IMR-90 (cell line): ENCODE results near the gene CPAMD8. TPM values are rescaled to one million over a fixed set of nuclear protein-coding genes. Genes with fewer than 3 reads are reported as not detected.

Source experiments
- ATAC-seq: fragments of 200-7000 bp; cut with Tn5 transposase; 2 replicates; pipeline ENCODE4 v1.9.1; 2020; ENCODE audit warnings: low read depth, mild to moderate bottlenecking, moderate library complexity
- BruUV-seq: library from RNA; stranded (reverse); fragments of 400-500 nt; replicated peaks from 2 replicates; lab custom pipeline; 2021; lab: Mats Ljungman, UMichigan
- CTCF ChIA-PET: fragments of 300-600 bp; formaldehyde crosslinking; extraction: SDS; loops from one replicate; lab custom pipeline; 2021; ENCODE audit warnings: antibody characterized with exemption; lab: Yijun Ruan, JAX
- POLR2A ChIA-PET: fragments of 300-600 bp; sonication (Branson Sonifier 250); formaldehyde crosslinking; loops from one replicate; lab custom pipeline; 2022; ENCODE audit warnings: antibody characterized with exemption; ENCODE audit not compliant: unreplicated experiment; lab: Charles Lee
- DNase-seq: peaks from one replicate; pipeline ENCODE4 v3.0.0; 2013
- H2AFZ ChIP-seq: replicated peaks from 2 replicates; pipeline ENCODE3; 2013; ENCODE audit warnings: low read length, mild to moderate bottlenecking; ENCODE audit not compliant: poor library complexity
- H2AK5ac ChIP-seq: 2 replicates; pipeline ENCODE4 v1.6.1; 2013; ENCODE audit warnings: low read depth, low read length, inconsistent platforms
- H2AK9ac ChIP-seq: replicated peaks from 2 replicates; pipeline ENCODE3; 2013; ENCODE audit warnings: mild to moderate bottlenecking, low read depth, low read length, moderate library complexity; ENCODE audit not compliant: poor library complexity
- H2BK120ac ChIP-seq: 2 replicates; pipeline ENCODE4 v1.6.1; 2013; ENCODE audit warnings: low read depth, low read length, inconsistent platforms
- H2BK15ac ChIP-seq: 3 replicates; pipeline ENCODE4 v1.6.1; 2013; ENCODE audit warnings: low read depth, low read length, inconsistent platforms
- H2BK20ac ChIP-seq: 2 replicates; pipeline ENCODE4 v1.6.1; 2013; ENCODE audit warnings: low read depth, mild to moderate bottlenecking, inconsistent platforms, low read length, moderate library complexity
- H2BK5ac ChIP-seq: 2 replicates; pipeline ENCODE4 v1.6.1; 2013; ENCODE audit warnings: mild to moderate bottlenecking, low read depth, low read length, inconsistent platforms; ENCODE audit not compliant: poor library complexity, severe bottlenecking
- H3K14ac ChIP-seq: replicated peaks from 2 replicates; pipeline ENCODE4 v1.6.1; 2013; ENCODE audit warnings: low read depth, low read length, inconsistent platforms
- H3K18ac ChIP-seq: 2 replicates; pipeline ENCODE4 v1.6.1; 2013; ENCODE audit warnings: low read depth, low read length, control low read depth
- H3K23ac ChIP-seq: 2 replicates; pipeline ENCODE4 v1.6.1; 2013; ENCODE audit warnings: low read depth, low read length, inconsistent platforms
- H3K27ac ChIP-seq: 2 replicates; pipeline ENCODE4 v1.5.1; 2013; ENCODE audit warnings: mild to moderate bottlenecking, control low read depth, low read length; ENCODE audit not compliant: insufficient read depth
- H3K27me3 ChIP-seq: 2 replicates; pipeline ENCODE4 v1.6.1; 2013; ENCODE audit warnings: low read length; ENCODE audit not compliant: control insufficient read depth, insufficient read depth
- H3K36me3 ChIP-seq: 2 replicates; pipeline ENCODE4 v1.6.1; 2013; ENCODE audit warnings: low read length, mixed read lengths; ENCODE audit not compliant: control insufficient read depth, insufficient read depth
- H3K4ac ChIP-seq: 2 replicates; pipeline ENCODE4 v1.6.1; 2013; ENCODE audit warnings: low read depth, low read length, inconsistent platforms
- H3K4me1 ChIP-seq: 2 replicates; pipeline ENCODE4 v1.6.1; 2013; ENCODE audit warnings: low read length, mixed read lengths; ENCODE audit not compliant: control insufficient read depth, insufficient read depth
- H3K4me2 ChIP-seq: 2 replicates; pipeline ENCODE4 v1.6.1; 2013; ENCODE audit warnings: low read depth, mild to moderate bottlenecking, control low read depth, low read length, moderate library complexity
- H3K4me3 ChIP-seq: 2 replicates; pipeline ENCODE4 v1.5.1; 2013; ENCODE audit warnings: low read depth, mild to moderate bottlenecking, control low read depth, low read length, moderate library complexity; ENCODE audit not compliant: insufficient read depth
- H3K56ac ChIP-seq: 2 replicates; pipeline ENCODE4 v1.6.1; 2013; ENCODE audit warnings: low read length, inconsistent platforms; ENCODE audit not compliant: insufficient read depth; ENCODE audit errors: extremely low read depth
- H3K79me1 ChIP-seq, 2 experiments: 2 replicates each; pipeline ENCODE4 v1.6.1; 2013; ENCODE audit warnings: low read length in 2 of 2, inconsistent platforms in 1 of 2, low read depth in 1 of 2
- H3K9ac ChIP-seq: 2 replicates; pipeline ENCODE4 v1.6.1; 2013; ENCODE audit warnings: low read depth, low read length, control low read depth
- H3K9me1 ChIP-seq: 2 replicates; pipeline ENCODE4 v1.6.1; 2013; ENCODE audit warnings: low read length, inconsistent platforms; ENCODE audit not compliant: insufficient read depth
- H3K9me3 ChIP-seq: 2 replicates; pipeline ENCODE4 v1.6.1; 2013; ENCODE audit warnings: low read length; ENCODE audit not compliant: control insufficient read depth, insufficient read depth
- H4K20me1 ChIP-seq: 2 replicates; pipeline ENCODE4 v1.6.1; 2013; ENCODE audit warnings: low read length, inconsistent platforms; ENCODE audit not compliant: insufficient read depth
- H4K5ac ChIP-seq: 2 replicates; pipeline ENCODE4 v1.6.1; 2013; ENCODE audit warnings: mild to moderate bottlenecking, low read depth, low read length, control low read depth
- H4K8ac ChIP-seq, 2 experiments: 2 replicates each; pipeline ENCODE4 v1.6.1; 2013; ENCODE audit warnings: low read depth in 2 of 2, low read length in 2 of 2, control low read depth in 1 of 2, inconsistent platforms in 1 of 2
- H4K91ac ChIP-seq: 2 replicates; pipeline ENCODE4 v1.6.1; 2013; ENCODE audit warnings: low read depth, low read length, inconsistent platforms; ENCODE audit not compliant: insufficient read depth
- CEBPB ChIP-seq: IDR thresholded peaks from 2 replicates; pipeline ENCODE4 v1.6.1; 2012; ENCODE audit warnings: low read depth, low read length, improper control_type of control experiment
- NFE2L2 ChIP-seq: fragments of 150-350 bp; IDR thresholded peaks from 2 replicates; pipeline ENCODE4 v1.6.1; 2016; ENCODE audit warnings: low read depth, mild to moderate bottlenecking, low read length
- RAD21 ChIP-seq: IDR thresholded peaks from 2 replicates; pipeline ENCODE4 v1.6.1; 2012; ENCODE audit warnings: low read length, improper control_type of control experiment
- RCOR1 ChIP-seq: IDR thresholded peaks from 2 replicates; pipeline ENCODE4 v1.6.1; 2012; ENCODE audit warnings: mild to moderate bottlenecking, low read length, improper control_type of control experiment; ENCODE audit not compliant: insufficient replicate concordance
- RFX5 ChIP-seq: IDR thresholded peaks from 2 replicates; pipeline ENCODE4 v1.8.0; 2012; ENCODE audit warnings: low read depth, mild to moderate bottlenecking, low read length, moderate library complexity
- WGBS, 2 experiments: methylation state at CpG; one replicate each; pipeline versions ENCODE4 v1.1.5 to v1.1.7; 2013; ENCODE audit warnings: missing lambda C conversion rate in 2 of 2; ENCODE audit not compliant: insufficient read length in 1 of 2; ENCODE audit errors: extremely low coverage in 2 of 2; 5-methylcytosine and 5-hydroxymethylcytosine counted together
- dilution Hi-C: fragments of 300-500 bp; cut with HindIII; formaldehyde crosslinking; loops from one replicate; pipeline ENCODE4 v1.14.3; 2018; ENCODE audit warnings: low sequenced_read_pairs; ENCODE audit not compliant: unreplicated experiment
- in situ Hi-C: fragments of 300-500 bp; cut with MboI; formaldehyde crosslinking; loops from 3 replicates; pipeline ENCODE4 v1.14.3; 2019; ENCODE audit warnings: low sequenced_read_pairs, inconsistent platforms, mixed read lengths
- intact Hi-C: fragments of 100-400 bp; cut with micrococcal nuclease; formaldehyde crosslinking; loops from 2 replicates; pipeline ENCODE4 v1.10.0; 2022
- polyA plus RNA-seq, 3 experiments: library from polyadenylated mRNA; depleted of rRNA; stranded (reverse); fragments of >200 nt; gene quantifications; 2 replicates each; pipeline ENCODE4 v1.2.3, GENCODE V29; 2012; ENCODE audit warnings: low replicate concordance in 1 of 3
- total RNA-seq: library from RNA; depleted of rRNA; stranded (reverse); fragments of >200 nt; gene quantifications from 2 replicates; pipeline ENCODE4 v1.2.3, GENCODE V29; 2012
- TF ChIP-seq, protein P1 (sequence below): conservative IDR thresholded peaks from 2 replicates; pipeline ENCODE4 v1.5.1; 2012; ENCODE audit warnings: mild to moderate bottlenecking, low read depth, low read length, improper control_type of control experiment
- TF ChIP-seq, protein P2 (sequence below): fragments of 150-350 bp; IDR thresholded peaks from 2 replicates; pipeline ENCODE4 v1.6.1; 2017; ENCODE audit warnings: mild to moderate bottlenecking, antibody characterized with exemption, low read length, low read depth

Gene CPAMD8
- total and polyA plus RNA-seq, 2 of the 4 experiments (the other 2 are of a cell fraction): 0.36 to 0.79 TPM

DNA sequence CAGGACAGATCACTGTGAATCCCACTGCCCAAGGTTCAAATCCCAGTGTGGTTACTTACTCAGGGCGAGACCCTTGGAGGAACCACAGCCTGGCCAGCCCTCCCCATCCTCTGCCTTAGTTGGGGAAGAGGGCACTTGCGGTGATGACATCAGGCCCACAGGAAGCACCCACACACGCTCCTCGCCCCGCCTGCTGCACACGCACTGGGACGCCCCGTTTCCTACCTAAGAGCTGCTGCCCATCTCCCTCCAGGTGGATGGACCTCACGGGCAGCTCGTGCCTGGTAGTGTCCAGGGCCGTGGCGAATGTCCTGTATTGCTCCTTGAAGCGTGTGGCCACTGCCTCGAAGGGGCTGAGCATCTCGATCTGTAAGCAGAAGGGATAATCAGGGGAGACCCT is 29.0 kb upstream of the CPAMD8 start:
- intact Hi-C loops: no loop called here
- Histone ChIP-seq H3K4me1 (no peaks in the 10 kb centered on the region), H3K36me3 (peaks cover 33% of the 10 kb centered on the region), H2BK20ac (no peak overlapping the region), H4K5ac (no peak overlapping the region), H3K18ac (no peak overlapping the region), H3K14ac (no peak overlapping the region), H2AK9ac (no peak overlapping the region), H3K79me1 (peaks cover 1 to 19% of the 10 kb centered on the region in 2 experiments; a peak in 3 of 4 replicates), H3K23ac (no peak overlapping the region), H3K9me3 (peaks cover 17% of the 10 kb centered on the region), H2AK5ac (no peak overlapping the region), H3K4me3 (no peak overlapping the region), H2AFZ (no peak overlapping the region), H2BK120ac (no peak overlapping the region), H2BK15ac (no peak overlapping the region), H3K27ac (no peak overlapping the region), H4K20me1 (no peaks in the 10 kb centered on the region), H4K91ac (no peak overlapping the region), H3K9ac (no peak overlapping the region), H3K4me2 (no peak overlapping the region), H3K27me3 (no peaks in the 10 kb centered on the region), H3K56ac (no peak overlapping the region), H3K4ac (no peak overlapping the region), H3K9me1 (no peaks in the 10 kb centered on the region), H2BK5ac (no peak overlapping the region), H4K8ac (no peak overlapping the region)
- in situ Hi-C loops: no loop called here
- WGBS, 2 experiments: 97% methylated on average over 12 of the region's 15 CpGs; no CpG with 5 or more reads in 1 of the 2 experiments
- TF ChIP-seq RFX5: no peak
- TF ChIP-seq CEBPB: no peak
- no peak for TF ChIP-seq RAD21
- TF ChIP-seq, protein P1, sequence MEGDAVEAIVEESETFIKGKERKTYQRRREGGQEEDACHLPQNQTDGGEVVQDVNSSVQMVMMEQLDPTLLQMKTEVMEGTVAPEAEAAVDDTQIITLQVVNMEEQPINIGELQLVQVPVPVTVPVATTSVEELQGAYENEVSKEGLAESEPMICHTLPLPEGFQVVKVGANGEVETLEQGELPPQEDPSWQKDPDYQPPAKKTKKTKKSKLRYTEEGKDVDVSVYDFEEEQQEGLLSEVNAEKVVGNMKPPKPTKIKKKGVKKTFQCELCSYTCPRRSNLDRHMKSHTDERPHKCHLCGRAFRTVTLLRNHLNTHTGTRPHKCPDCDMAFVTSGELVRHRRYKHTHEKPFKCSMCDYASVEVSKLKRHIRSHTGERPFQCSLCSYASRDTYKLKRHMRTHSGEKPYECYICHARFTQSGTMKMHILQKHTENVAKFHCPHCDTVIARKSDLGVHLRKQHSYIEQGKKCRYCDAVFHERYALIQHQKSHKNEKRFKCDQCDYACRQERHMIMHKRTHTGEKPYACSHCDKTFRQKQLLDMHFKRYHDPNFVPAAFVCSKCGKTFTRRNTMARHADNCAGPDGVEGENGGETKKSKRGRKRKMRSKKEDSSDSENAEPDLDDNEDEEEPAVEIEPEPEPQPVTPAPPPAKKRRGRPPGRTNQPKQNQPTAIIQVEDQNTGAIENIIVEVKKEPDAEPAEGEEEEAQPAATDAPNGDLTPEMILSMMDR: no peak
- no peak for TF ChIP-seq RCOR1
- no peak for TF ChIP-seq NFE2L2
- TF ChIP-seq, protein P2, sequence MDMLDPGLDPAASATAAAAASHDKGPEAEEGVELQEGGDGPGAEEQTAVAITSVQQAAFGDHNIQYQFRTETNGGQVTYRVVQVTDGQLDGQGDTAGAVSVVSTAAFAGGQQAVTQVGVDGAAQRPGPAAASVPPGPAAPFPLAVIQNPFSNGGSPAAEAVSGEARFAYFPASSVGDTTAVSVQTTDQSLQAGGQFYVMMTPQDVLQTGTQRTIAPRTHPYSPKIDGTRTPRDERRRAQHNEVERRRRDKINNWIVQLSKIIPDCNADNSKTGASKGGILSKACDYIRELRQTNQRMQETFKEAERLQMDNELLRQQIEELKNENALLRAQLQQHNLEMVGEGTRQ: no peak
- ChIA-PET CTCF (interaction anchor here (1.0 kb wide), 1 partner anchor 341 kb away, joined by 4 read pairs; no protein-coding TSS in a partner anchor), POLR2A (no interaction called here)
- dilution Hi-C loops: no loop called here
- ATAC-seq: no peak
- no peak for DNase-seq
- no TSS peak for BruUV-seq
